Stimulated activated CD4-positive, alpha-beta T cell treated with anti-CD3 and anti-CD28 coated beads, Interleukin-2, amount 100 ng/mL, for 24 hours (primary cell): ENCODE results near the gene FBXW5.
A peak's percentile ranks its signal among the peaks of the same experiment; 100 is the strongest.

Experiments
- DNase-seq, 2 donors: peaks; one replicate each; pipeline ENCODE4 v3.0.0-alpha.2; 2020

Gene FBXW5

GRCh38 chr9:136961279-136962065 is 16.9 kb upstream of the FBXW5 start:
- DNase-seq, result no peak

GRCh38 chr9:136960938-136961275 is 16.4 kb upstream of the FBXW5 start:
- DNase-seq, result no peak

GRCh38 chr9:136960212-136960937 is 15.8 kb upstream of the FBXW5 start:
- no peak for DNase-seq

GRCh38 chr9:136958898-136959850 is 14.6 kb upstream of the FBXW5 start:
- no peak for DNase-seq

GRCh38 chr9:136958473-136958872 is 13.9 kb upstream of the FBXW5 start:
- DNase-seq, result no peak

- DNase-seq, result no peak
These were observed 13.4 kb upstream of the FBXW5 start for GRCh38 chr9:136957901-136958300.

GRCh38 chr9:136957461-136957860 is 12.9 kb upstream of the FBXW5 start:
- DNase-seq, result no peak

- no peak for DNase-seq
These were observed 12.1 kb upstream of the FBXW5 start for GRCh38 chr9:136956604-136957003.

- no peak for DNase-seq
These were observed 11.4 kb upstream of the FBXW5 start for GRCh38 chr9:136955943-136956335.

- no peak for DNase-seq
These were observed 10.8 kb upstream of the FBXW5 start for GRCh38 chr9:136955202-136955942.

- no peak for DNase-seq
These were observed 9.9 kb upstream of the FBXW5 start for GRCh38 chr9:136954270-136955083.

- no peak for DNase-seq
These were observed 9.3 kb upstream of the FBXW5 start for GRCh38 chr9:136953771-136954269.

GRCh38 chr9:136952876-136953770 is 8.6 kb upstream of the FBXW5 start:
- DNase-seq, result no peak

- DNase-seq, result no peak
These were observed 7.8 kb upstream of the FBXW5 start for GRCh38 chr9:136952321-136952850.

- DNase-seq, result no peak
These were observed 7.2 kb upstream of the FBXW5 start, which contains the start of gene LCN12 for GRCh38 chr9:136951541-136952320. LCN12 (plus strand) TSS chr9:136952273; CDS start chr9:136952328, 55 bp downstream.

- no peak for DNase-seq
These were observed 6.2 kb upstream of the FBXW5 start for GRCh38 chr9:136950656-136951276.

GRCh38 chr9:136949817-136950655 is 5.5 kb upstream of the FBXW5 start:
- DNase-seq, result peak; percentile 97
